Activated CD8-positive, alpha-beta memory T cell treated with anti-CD3 and anti-CD28 coated beads, Interleukin-2, amount 50 U/mL, for 1 hour (primary cell): Measurements from ENCODE around the gene SPACA6.

Experiments
- DNase-seq: peaks from one replicate; pipeline ENCODE4 v3.0.0-alpha.2; 2020; ENCODE audit errors: extremely low read depth

SPACA6 gene

GRCh38 chr19:51706296-51706695, 13.2 kb downstream of the SPACA6 start:
- DNase-seq: no peak

DNA sequence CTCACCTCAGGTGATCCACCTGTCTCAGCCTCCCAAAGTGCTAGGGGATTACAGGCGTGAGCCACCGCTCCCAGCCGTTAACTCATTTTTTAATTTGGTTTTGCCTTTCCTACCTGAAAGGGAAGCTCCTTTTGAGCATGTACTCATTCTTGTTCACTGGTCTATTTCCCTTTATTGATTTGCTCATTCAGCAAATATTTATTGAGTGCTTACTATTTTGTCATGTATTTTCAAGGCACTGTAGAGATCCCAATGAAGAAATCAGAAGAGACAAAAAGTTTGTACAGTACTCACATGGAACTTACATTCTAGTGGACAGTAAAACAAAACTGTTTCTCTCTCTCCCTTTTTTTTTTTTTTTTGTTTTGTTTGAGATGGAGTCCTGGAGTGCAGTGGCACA, 13.8 kb downstream of the SPACA6 start:
- DNase-seq: no peak

- no peak for DNase-seq
Measured at GRCh38 chr19:51708811-51709210, 15.7 kb downstream of the SPACA6 start.

DNA sequence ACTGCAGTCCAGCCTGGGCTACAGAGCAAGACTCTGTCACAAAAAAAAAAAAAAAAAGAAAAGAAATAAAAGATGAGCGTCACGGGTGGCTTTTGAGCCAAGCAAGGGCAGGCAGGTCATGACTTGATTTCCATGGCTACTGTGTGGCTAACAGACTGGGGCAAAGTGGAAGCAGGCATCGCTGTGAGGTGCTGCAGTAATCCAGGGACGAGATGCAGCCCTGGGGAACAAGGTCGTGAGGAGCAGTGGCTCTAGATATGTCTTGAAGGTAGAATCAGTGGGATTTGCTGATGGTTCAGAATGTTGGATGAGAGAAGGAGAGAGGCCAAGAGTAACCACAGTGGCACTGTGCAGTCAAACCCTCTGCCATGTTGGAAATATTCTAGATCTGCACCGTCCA, 16.4 kb downstream of the SPACA6 start:
- DNase-seq: no peak

DNA sequence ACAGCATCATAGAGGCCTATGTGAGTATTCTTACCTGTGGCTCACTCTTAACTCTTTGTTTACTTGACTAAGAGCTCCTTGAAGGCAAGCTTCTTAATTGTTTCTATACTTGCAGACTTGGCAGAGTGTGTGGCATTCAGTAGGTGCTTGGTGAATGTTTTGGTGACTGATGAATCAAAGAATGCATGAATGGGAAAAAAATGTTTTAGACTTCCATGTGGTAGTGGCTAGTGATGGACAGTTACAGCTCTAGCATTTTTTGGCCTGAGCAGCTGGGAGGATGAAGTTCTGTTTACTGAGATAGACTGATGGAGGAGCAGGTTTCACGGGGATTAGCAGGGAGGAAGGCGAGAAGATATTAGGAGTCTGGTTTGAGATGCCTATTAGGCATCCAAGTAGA, 17.0 kb downstream of the SPACA6 start:
- no peak for DNase-seq

DNA sequence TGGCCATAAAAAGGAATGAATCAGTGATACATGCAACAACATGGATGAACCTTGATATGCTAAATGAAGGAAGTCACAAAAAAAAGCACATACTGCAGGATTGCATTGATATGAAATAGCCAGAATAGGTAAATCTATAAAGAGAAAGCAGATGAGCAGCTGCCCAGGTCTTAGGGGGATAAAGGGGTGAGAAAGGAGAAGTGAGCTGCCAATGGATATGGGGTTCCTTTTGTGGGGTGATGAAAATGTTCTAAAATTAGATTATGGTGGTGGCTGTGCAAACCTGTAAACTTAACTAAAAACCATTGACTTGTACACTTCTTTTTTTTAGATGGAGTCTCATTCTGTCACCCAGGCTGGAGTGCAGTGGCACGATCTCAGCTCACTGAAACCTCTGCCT, 18.6 kb downstream of the SPACA6 start:
- no peak for DNase-seq

DNA sequence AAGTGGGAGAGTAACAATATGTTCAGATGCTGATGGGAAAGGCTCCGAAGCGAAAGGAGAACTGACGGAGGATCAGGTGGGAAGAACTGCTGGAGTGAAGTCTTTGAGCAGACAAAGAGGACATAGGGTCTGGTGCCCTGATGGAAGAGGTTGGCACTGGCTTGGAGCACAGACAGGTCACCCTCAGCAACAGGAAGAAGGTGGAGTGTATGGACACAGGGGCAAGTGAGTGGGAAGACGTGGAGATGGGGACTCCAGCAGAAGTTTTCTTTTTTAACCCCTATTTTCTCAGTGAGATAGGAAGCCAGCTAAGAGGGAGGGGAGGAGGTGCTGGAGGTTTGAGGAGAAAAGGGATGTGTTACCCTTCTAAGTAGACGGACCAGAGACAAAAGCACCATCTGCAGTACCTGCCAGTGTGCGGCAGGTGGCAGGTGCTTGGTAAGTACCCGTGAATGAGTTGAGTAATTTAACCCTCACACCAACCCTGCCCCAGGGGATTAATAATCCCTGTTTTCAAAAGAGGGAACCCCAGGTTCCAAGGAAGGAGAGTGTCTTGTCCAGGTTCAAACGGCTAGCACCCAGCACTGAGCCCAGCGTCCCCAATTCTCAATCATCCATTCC, 19.4 kb downstream of the SPACA6 start:
- DNase-seq: no peak

- no peak for DNase-seq
Measured at GRCh38 chr19:51713319-51714285, 20.5 kb downstream of the SPACA6 start.

GRCh38 chr19:51714848-51715247, 21.7 kb downstream of the SPACA6 start:
- no peak for DNase-seq

DNA sequence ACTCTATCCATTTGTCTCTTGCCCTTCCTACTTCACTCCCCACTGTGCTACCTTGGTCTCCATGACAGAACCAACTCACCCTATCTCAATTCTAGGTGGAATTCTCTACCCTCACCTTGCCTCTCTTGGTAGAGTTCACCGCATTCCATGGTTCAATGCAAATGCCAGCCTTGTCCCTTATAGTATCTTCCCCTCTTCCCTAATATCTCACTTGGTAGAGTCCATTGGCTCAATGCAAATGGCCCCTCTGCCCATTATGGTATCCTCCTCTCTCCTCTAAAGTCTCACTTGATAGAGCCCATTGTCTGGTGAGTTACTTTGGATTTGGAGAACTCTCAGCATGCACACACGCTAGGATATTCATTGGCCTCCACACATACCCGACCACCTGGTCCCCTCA, 22.7 kb downstream of the SPACA6 start:
- no peak for DNase-seq

DNA sequence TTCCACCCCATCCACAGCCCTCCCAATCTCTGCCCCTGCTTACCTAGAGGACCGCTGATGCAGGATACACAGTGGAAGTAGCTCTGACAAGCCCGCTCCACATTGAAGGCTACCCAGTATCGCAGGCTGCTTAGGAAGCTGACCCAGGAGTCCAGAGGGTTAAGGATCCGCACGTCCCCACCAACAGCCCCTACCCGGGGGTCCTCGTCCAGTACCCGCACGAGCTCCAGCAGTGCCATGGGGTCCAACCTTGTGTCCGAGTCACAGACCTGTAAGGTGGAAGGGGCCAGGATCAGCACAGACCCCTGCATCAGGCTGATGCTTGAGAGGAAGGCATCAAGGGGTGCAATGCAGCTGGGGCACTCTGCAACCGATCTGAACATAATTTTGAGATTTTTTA, 23.8 kb downstream of the SPACA6 start:
- no peak for DNase-seq

- DNase-seq: no peak
Measured at GRCh38 chr19:51719251-51719988, 26.3 kb downstream of the SPACA6 start.

- DNase-seq: no peak
Measured at GRCh38 chr19:51721905-51722304, 28.8 kb downstream of the SPACA6 start.

DNA sequence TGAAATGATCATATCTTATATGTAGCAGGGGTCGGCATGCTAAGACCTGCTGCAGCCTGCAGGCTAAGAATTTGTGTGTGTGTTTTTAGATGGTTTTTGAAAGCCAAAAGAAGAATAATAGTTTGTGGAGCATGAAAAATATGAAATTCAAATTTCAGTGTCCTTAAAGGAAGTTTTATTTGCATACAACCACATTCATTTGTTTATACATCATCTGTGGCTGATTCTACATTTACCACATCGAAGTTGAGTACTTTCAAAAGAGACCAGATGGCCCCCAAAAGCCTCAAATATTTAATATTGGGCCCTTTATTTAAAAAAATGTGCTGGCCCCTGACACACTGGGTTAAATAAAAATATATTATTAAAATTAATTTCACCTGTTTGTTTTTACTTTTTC, 29.4 kb downstream of the SPACA6 start:
- DNase-seq: no peak

- DNase-seq: no peak
Measured at GRCh38 chr19:51724543-51724942, 31.4 kb downstream of the SPACA6 start.

DNA sequence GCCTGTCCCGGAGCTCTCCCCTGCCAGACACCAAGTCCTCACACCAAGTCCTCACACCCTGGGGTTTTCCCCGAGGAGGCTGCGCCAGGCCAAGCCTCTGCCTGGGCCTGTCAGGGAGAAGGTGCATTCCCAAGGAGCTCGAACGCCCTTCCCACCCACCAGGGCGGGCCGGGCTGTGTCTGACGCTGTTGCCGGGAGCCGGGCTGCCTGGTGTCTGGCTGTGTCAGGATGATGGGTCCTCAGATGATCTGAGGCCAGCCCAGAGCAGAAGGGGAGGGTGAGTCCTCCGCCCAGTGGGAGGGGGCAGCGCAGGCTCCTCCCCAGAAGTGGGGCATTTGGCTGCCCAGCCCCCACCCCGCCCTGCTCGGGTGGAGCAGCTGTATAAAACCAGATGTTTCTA, 32.9 kb downstream of the SPACA6 start:
- no peak for DNase-seq

GRCh38 chr19:51727349-51727880, 34.3 kb downstream of the SPACA6 start:
- no peak for DNase-seq

GRCh38 chr19:51729781-51730180, 36.7 kb downstream of the SPACA6 start:
- DNase-seq: no peak

- DNase-seq: no peak
Measured at GRCh38 chr19:51733742-51734522, 40.8 kb downstream of the SPACA6 start.

DNA sequence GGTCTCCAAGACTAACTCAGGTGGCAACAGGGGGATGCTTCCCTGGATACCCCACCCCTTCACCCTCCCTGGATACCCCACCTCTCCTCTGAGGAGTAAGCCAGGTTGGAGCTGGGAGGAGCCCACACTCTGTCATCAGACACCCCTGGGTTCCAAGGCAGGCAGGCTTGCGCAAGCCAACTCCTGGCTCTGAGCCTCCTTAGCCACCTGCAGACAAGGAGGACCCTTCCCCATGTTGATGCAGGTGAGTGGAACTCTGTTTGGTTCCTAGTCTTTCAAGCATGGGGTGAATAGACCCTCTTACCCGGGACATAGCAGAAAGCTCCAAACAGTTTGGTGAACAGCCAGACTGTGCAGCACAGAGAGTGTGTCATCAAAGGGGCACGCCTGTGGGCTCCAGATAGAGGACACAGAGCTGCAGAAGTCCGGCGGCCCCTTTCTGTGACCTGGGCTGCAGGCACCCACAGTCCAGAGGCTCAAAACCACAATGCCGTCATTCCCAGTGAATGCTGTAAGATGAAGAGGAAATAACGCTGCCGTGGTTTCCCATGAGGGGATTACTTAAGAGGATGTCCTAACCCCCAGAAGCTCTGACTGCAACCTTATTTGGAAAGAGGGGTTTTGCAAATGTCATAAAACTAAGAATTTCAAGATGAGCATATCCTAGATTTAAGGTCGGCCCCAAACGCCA, 42.8 kb downstream of the SPACA6 start:
- DNase-seq: no peak

GRCh38 chr19:51737389-51737788, 44.3 kb downstream of the SPACA6 start:
- DNase-seq: no peak
